A673 (cell line): ENCODE data around the gene SEC14L6. TPM values are rescaled to one million over a fixed set of nuclear protein-coding genes. Genes with fewer than 3 reads are reported as not detected.

ENCODE experiments used
- BruUV-seq: library from RNA; stranded (reverse); fragments of 400-500 nt; replicated peaks from 2 replicates; lab custom pipeline; 2021; lab: Mats Ljungman, UMichigan
- CTCF ChIA-PET: fragments of 300-600 bp; sonication (Branson Sonifier 250); formaldehyde crosslinking; loops from one replicate; lab custom pipeline; 2022; ENCODE audit warnings: antibody characterized with exemption; lab: Charles Lee
- POLR2A ChIA-PET: fragments of 300-600 bp; sonication (Branson Sonifier 250); formaldehyde crosslinking; loops from one replicate; lab custom pipeline; 2022; ENCODE audit warnings: antibody characterized with exemption; ENCODE audit not compliant: low non-redundant PET; lab: Charles Lee
- DNase-seq: peaks from one replicate; pipeline ENCODE4 v3.0.0-alpha.2; 2015; ENCODE audit warnings: low spot score
- H3K27ac ChIP-seq: fragments of 200-600 bp; sonication (generic); 2 replicates; pipeline ENCODE4 v1.5.1; 2016; ENCODE audit warnings: mixed run types, low read depth, mild to moderate bottlenecking, mixed read lengths, antibody characterized with exemption, low read length; ENCODE audit not compliant: poor library complexity, severe bottlenecking
- H3K27me3 ChIP-seq: fragments of 200-600 bp; sonication (generic); replicated peaks from 2 replicates; pipeline ENCODE4 v1.6.1; 2017; ENCODE audit warnings: mixed run types, low read depth, mild to moderate bottlenecking, mixed read lengths, antibody characterized with exemption, low read length; ENCODE audit not compliant: insufficient read depth, poor library complexity
- H3K36me3 ChIP-seq: fragments of 200-600 bp; sonication (generic); 2 replicates; pipeline ENCODE4 v1.6.1; 2016; ENCODE audit warnings: mixed run types, mild to moderate bottlenecking, mixed read lengths, antibody characterized with exemption, low read length; ENCODE audit not compliant: insufficient read depth, poor library complexity, severe bottlenecking
- H3K4me1 ChIP-seq: fragments of 200-600 bp; sonication (generic); 2 replicates; pipeline ENCODE4 v1.6.1; 2017; ENCODE audit warnings: mixed run types, mild to moderate bottlenecking, mixed read lengths, antibody characterized with exemption, low read length; ENCODE audit not compliant: insufficient read depth, poor library complexity, severe bottlenecking
- H3K4me3 ChIP-seq: fragments of 200-600 bp; sonication (generic); 2 replicates; pipeline ENCODE4 v1.5.1; 2016; ENCODE audit warnings: low read depth, mixed run types, mild to moderate bottlenecking, mixed read lengths, low read length; ENCODE audit not compliant: poor library complexity, severe bottlenecking
- H3K9me3 ChIP-seq: fragments of 200-600 bp; sonication (generic); 2 replicates; pipeline ENCODE4 v1.6.1; 2016; ENCODE audit warnings: mixed run types, low read depth, mild to moderate bottlenecking, mixed read lengths, antibody characterized with exemption, low read length; ENCODE audit not compliant: poor library complexity, severe bottlenecking
- CTCF ChIP-seq: fragments of 300-800, 200-600 bp; sonication (generic); conservative IDR thresholded peaks from 2 replicates; pipeline ENCODE4 v1.5.1; 2017; ENCODE audit warnings: low read depth, mild to moderate bottlenecking, antibody characterized with exemption, low read length, moderate library complexity, mixed read lengths
- EZH2 ChIP-seq: fragments of 200-600 bp; sonication (generic); IDR thresholded peaks from 2 replicates; pipeline ENCODE4 v1.6.1; 2017; ENCODE audit warnings: borderline replicate concordance, low read depth, mild to moderate bottlenecking, mixed read lengths, antibody characterized with exemption, low read length; ENCODE audit not compliant: poor library complexity, severe bottlenecking
- intact Hi-C: fragments of 100-400 bp; cut with micrococcal nuclease; formaldehyde crosslinking; loops from one replicate; pipeline ENCODE4 v1.10.0; 2022; ENCODE audit not compliant: unreplicated experiment
- total RNA-seq: library from RNA; stranded (reverse); gene quantifications from 2 replicates; pipeline ENCODE4 v1.2.3, GENCODE V29; 2021

The SEC14L6 gene
- total RNA-seq, 1 experiment from 2014 or later, result not detected

GRCh38 chr22:30564761-30565119 is 18.2 kb upstream of the SEC14L6 start:
- no peak overlapping the region for H3K27ac ChIP-seq
- ChIA-PET POLR2A (no interaction called here), CTCF (no interaction called here)
- BruUV-seq, result no TSS peak
- TF ChIP-seq EZH2 (no peak), CTCF (no peak)
- H3K9me3 ChIP-seq, result no peaks in the 10 kb centered on the region
- H3K36me3 ChIP-seq, result no peaks in the 10 kb centered on the region
- H3K4me3 ChIP-seq, result no peak overlapping the region
- H3K27me3 ChIP-seq, result no peaks in the 10 kb centered on the region
- DNase-seq, result no peak
- intact Hi-C loops, result no loop called here
- no peaks in the 10 kb centered on the region for H3K4me1 ChIP-seq

- no peaks in the 10 kb centered on the region for H3K4me1 ChIP-seq
- H3K27me3 ChIP-seq, result no peaks in the 10 kb centered on the region
- no TSS peak for BruUV-seq
- no peak for DNase-seq
- ChIA-PET POLR2A (no interaction called here), CTCF (interaction anchor here (0.6 kb wide), 1 partner anchor 443 kb away, joined by 3 read pairs; no protein-coding TSS in a partner anchor)
- H3K27ac ChIP-seq, result no peak overlapping the region
- no peaks in the 10 kb centered on the region for H3K36me3 ChIP-seq
- no peaks in the 10 kb centered on the region for H3K9me3 ChIP-seq
- H3K4me3 ChIP-seq, result no peak overlapping the region
- intact Hi-C loops, result no loop called here
- TF ChIP-seq CTCF (no peak), EZH2 (no peak)
These were observed 17.7 kb upstream of the SEC14L6 start for GRCh38 chr22:30564045-30564760.

GRCh38 chr22:30562366-30562765 is 15.8 kb upstream of the SEC14L6 start:
- BruUV-seq, result no TSS peak
- H3K27me3 ChIP-seq, result no peaks in the 10 kb centered on the region
- no peaks in the 10 kb centered on the region for H3K9me3 ChIP-seq
- H3K4me3 ChIP-seq, result no peak overlapping the region
- H3K36me3 ChIP-seq, result no peaks in the 10 kb centered on the region
- no peak overlapping the region for H3K27ac ChIP-seq
- intact Hi-C loops, result no loop called here
- no peak for TF ChIP-seq CTCF
- no peak for TF ChIP-seq EZH2
- DNase-seq, result no peak
- ChIA-PET CTCF (no interaction called here), POLR2A (no interaction called here)
- H3K4me1 ChIP-seq, result no peaks in the 10 kb centered on the region
